NCI-H1930 (cell line): ENCODE results near the gene SEPTIN11.
A peak's percentile ranks its signal among the peaks of the same experiment; 100 is the strongest.

Experiments
- DNase-seq, 2 experiments: peaks; one replicate each; lab custom pipeline; 2025; lab: John Stamatoyannopoulos, UW

SEPTIN11 gene

GRCh38 chr4:76949276-76950051, at the start of gene SEPTIN11:
SEPTIN11 (plus strand) TSS chr4:76949752; CDS start chr4:76949904, 152 bp downstream.
- peak; percentile 88 for DNase-seq

- no peak for DNase-seq
Observed at GRCh38 chr4:76902233-76902890, 47.2 kb upstream of the SEPTIN11 start.

- no peak for DNase-seq
Observed at GRCh38 chr4:76904646-76905190, 44.8 kb upstream of the SEPTIN11 start.

GRCh38 chr4:76905521-76905920, 44.0 kb upstream of the SEPTIN11 start:
- no peak for DNase-seq

DNA sequence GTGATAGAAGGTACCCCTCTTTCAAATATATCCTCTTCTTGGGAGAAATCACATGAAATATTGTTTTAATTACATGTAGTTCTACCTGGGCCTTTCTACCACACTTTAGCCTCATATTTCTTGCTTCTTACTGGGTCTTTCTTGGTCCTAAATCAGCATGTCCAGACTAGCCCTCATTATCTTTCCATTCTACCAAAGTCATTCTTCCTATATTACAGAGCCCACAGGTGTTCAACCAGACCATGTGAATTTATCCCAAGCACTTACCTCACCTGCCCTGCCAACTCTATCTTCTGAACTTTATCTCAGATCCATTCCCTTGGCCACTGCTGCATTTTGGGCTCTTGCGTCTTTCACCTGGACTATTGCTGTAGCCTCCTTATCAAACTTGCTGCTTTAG, 39.8 kb upstream of the SEPTIN11 start:
- DNase-seq, result no peak

GRCh38 chr4:76920715-76921114, 28.8 kb upstream of the SEPTIN11 start:
- no peak for DNase-seq

GRCh38 chr4:76923619-76924357, 25.8 kb upstream of the SEPTIN11 start:
- DNase-seq, result no peak

DNA sequence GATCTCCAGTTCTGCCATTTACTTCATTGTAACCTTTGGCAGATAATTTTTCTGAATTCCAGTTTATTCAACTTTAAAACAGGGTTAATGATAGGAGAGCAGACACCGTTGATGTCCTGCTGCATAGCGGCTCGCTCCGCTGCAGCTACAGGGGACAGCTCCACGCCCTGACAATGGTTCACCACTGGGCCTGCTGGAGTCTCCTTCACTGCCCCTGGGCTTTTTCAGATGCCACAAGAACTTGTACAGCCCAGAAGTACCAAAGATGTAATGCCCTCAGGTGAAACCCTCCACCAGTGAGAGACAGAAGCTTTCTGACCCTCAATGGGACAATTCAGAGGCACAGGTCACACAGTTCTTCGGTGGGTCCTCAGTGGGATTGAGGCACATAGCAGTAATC, 22.7 kb upstream of the SEPTIN11 start:
- DNase-seq, result no peak

DNA sequence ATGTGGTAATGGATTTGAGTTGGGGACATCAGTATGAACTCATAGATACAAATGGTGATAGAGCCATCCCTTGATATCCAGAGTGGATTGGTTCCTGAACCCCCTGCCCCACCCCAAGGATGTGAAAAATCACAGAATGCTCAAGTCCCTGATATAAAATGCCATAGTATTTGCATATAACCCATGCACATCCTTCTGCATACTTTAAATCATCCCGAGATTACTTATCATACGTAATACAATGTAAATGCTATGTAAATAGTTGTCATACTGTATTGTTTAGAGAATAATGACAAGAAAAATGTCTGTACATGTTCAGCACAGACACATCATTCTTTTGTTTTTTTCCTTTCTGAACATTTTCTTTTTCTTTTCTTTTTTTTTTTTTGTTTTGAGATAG, 18.9 kb upstream of the SEPTIN11 start:
- no peak for DNase-seq

DNA sequence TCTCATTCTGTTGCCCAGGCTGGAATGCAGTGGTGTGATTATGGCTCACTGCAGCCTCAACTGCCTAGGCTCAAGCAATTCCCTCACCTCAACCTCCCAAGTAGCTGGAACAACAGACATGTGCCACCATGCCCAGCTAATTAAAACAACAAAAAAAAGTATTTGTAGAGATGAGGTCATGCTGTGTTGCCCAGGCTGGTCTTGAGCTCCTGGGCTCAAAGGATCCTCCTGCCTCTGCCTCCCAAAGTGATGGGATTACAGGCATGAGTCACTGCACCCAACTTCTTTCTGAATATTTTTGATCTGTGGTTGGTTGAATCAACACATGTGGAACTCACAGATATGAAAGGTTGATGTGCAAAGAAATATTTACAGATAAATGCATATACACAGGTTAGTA, 18.5 kb upstream of the SEPTIN11 start:
- DNase-seq, result no peak

GRCh38 chr4:76931576-76932276, 17.8 kb upstream of the SEPTIN11 start:
- no peak for DNase-seq

- no peak for DNase-seq
Observed at GRCh38 chr4:76939184-76939583, 10.4 kb upstream of the SEPTIN11 start.

- no peak for DNase-seq
Observed at GRCh38 chr4:76943129-76943620, 6.4 kb upstream of the SEPTIN11 start.

DNA sequence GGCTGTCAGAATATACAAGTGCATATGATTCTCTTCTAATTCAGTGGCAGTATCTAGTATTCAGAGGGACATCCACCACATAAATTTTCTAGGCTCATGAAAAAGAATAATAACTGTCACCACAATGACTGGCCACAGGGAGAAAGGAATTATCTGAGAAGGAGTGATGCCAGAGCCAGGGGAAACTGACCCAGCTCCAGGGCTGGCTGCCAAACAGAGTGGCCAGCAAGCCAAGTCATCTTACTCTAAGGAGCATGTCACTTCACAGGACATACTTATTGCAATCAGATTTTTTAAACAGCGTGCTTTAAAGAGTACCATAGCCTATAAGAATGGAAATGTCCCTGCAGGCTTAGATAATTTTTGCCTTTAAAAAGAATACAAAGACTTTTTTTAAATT, 5.8 kb upstream of the SEPTIN11 start:
- DNase-seq, result no peak

- no peak for DNase-seq
Observed at GRCh38 chr4:76947369-76947768, 2.2 kb upstream of the SEPTIN11 start.

DNA sequence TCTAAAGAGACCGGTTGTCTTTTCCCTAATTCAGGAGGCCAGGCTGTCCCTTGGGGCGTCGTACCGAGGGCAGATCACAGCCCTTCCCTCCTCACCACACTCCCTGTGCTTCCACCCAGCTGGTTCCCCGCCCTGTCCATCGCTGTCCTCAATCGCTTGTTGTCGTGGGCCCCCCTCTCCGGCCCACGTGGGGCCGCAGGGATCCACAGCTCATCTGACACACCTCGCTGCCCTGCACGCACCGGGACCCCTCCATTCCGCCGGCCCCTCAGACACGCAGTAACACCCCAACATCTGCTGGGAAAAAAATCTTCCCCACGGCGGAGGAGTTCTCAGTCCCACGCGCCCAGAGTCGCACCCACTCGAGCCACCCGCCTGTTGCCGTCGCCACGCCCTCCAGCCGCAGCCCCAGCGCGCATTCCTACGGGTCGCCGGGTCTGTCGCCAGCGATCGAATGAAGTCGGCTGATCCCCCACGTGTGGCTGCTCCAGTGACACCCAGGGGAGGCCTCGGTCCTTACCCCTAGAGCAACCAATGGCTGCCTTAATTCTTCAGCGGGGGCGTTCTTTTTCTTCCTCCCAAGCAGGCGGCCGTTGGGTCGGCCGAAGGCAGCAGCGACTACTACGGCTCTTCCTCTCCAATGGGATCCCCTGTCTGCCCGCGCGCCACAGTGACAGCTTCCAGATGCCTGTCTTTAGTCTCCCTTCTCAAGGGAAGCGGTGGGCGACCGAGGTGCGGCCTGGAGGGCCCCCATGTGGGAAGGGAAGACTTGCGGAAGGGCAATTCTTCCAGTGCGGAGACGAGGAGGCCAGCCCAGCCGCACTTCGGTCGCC, 893 bp upstream of the SEPTIN11 start:
- peak; percentile 45 to 53 for DNase-seq

GRCh38 chr4:76950052-76950955, 752 bp downstream of the SEPTIN11 start:
- peak in 1 of 2 experiments; percentile 16 for DNase-seq

GRCh38 chr4:76950956-76951671, 1.6 kb downstream of the SEPTIN11 start:
- no peak for DNase-seq

DNA sequence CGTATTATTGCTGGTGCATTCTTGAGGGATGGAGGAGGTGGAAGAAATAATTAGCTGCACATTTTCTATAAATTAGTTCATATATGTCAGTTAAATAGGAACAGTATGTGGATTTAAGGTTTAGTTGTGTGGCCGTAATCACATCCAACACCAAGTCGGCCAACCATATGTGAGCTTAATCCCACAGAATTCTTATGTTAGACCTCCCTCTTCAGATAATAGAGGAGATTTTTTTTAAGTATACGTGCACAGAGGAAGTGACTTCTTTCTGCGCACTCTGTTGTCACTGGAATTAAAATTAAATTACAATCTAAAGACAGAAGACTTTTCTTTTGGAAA, 2.1 kb downstream of the SEPTIN11 start:
- DNase-seq, result no peak
